CD14-positive monocyte (primary cell): Measurements from ENCODE around the gene SEMA4D. TPM values are rescaled to one million over a fixed set of nuclear protein-coding genes. Genes with fewer than 3 reads are reported as not detected.

Experiments used
- DNase-seq, 3 donors: peaks; one replicate each; pipeline ENCODE4 v3.0.0-alpha.2; 2011 to 2022
- H2AFZ ChIP-seq: 2 replicates; pipeline ENCODE4 v1.6.0; 2012; ENCODE audit warnings: mild to moderate bottlenecking, low read depth, low read length, inconsistent platforms; ENCODE audit not compliant: insufficient read depth, poor library complexity, severe bottlenecking
- H3K27ac ChIP-seq, 2 donors: 1 replicate in 1 of 2; 2 replicates in 1 of 2; pipeline ENCODE4 v1.5.1; 2012 to 2013; ENCODE audit warnings: low read length in 2 of 2, control low read depth in 1 of 2, inconsistent platforms in 1 of 2, low read depth in 1 of 2, mild to moderate bottlenecking in 1 of 2
- H3K27me3 ChIP-seq, 2 donors: one replicate each; pipeline versions ENCODE4 v1.6.0 to v1.6.1; 2011 to 2013; ENCODE audit warnings: low read length in 2 of 2; ENCODE audit not compliant: control insufficient read depth in 2 of 2, insufficient read depth in 2 of 2
- H3K36me3 ChIP-seq, 2 donors: replicated peaks in 1 of 2; 1 replicate in 1 of 2; 2 replicates in 1 of 2; pipeline versions ENCODE4 v1.5.1 to v1.6.1; 2012 to 2013; ENCODE audit warnings: low read length in 2 of 2, control low read depth in 1 of 2, inconsistent platforms in 1 of 2, mild to moderate bottlenecking in 1 of 2; ENCODE audit not compliant: insufficient read depth in 2 of 2, control insufficient read depth in 1 of 2
- H3K4me1 ChIP-seq, 2 donors: 1 replicate in 1 of 2; 2 replicates in 1 of 2; pipeline versions ENCODE4 v1.5.1 to v1.6.1; 2012 to 2013; ENCODE audit warnings: low read length in 2 of 2, control low read depth in 1 of 2, inconsistent platforms in 1 of 2, mild to moderate bottlenecking in 1 of 2, moderate library complexity in 1 of 2; ENCODE audit not compliant: insufficient read depth in 2 of 2, control insufficient read depth in 1 of 2
- H3K4me2 ChIP-seq: replicated peaks from 2 replicates; pipeline ENCODE3; 2012; ENCODE audit warnings: low read length, moderate library complexity, mild to moderate bottlenecking; ENCODE audit not compliant: poor library complexity, severe bottlenecking; ENCODE audit errors: extremely low read depth
- H3K4me3 ChIP-seq, 3 experiments: fragments of 200-600 bp in 1 of 3; sonication (generic) in 1 of 3; replicated peaks in 1 of 3; 1 replicate in 2 of 3; 2 replicates in 1 of 3; pipeline ENCODE4 v1.5.1; 2011 to 2013; ENCODE audit warnings: low read length in 3 of 3, mild to moderate bottlenecking in 3 of 3, control low read depth in 2 of 3, low read depth in 2 of 3, inconsistent platforms in 1 of 3, moderate library complexity in 1 of 3
- H3K79me2 ChIP-seq: 2 replicates; pipeline ENCODE4 v1.6.0; 2012; ENCODE audit warnings: mild to moderate bottlenecking, control low read depth, inconsistent platforms, low read length, moderate library complexity; ENCODE audit not compliant: insufficient read depth
- H3K9ac ChIP-seq: 2 replicates; pipeline ENCODE4 v1.6.0; 2017; ENCODE audit warnings: low read length, mild to moderate bottlenecking; ENCODE audit not compliant: insufficient read depth, poor library complexity, severe bottlenecking
- H3K9me3 ChIP-seq, 2 donors: replicated peaks in 1 of 2; 1 replicate in 1 of 2; 2 replicates in 1 of 2; pipeline versions ENCODE4 v1.5.1 to v1.6.1; 2012 to 2013; ENCODE audit warnings: low read length in 2 of 2, control low read depth in 1 of 2; ENCODE audit not compliant: control insufficient read depth in 1 of 2, insufficient read depth in 1 of 2
- H4K20me1 ChIP-seq: 2 replicates; pipeline ENCODE4 v1.6.0; 2012; ENCODE audit warnings: mild to moderate bottlenecking, low read length, control low read depth, moderate library complexity; ENCODE audit not compliant: insufficient read depth
- H3K27ac Mint-ChIP-seq, 7 donors: one replicate each; pipeline ENCODE4 v1.8.0; 2020; ENCODE audit warnings: mild to moderate bottlenecking in 7 of 7, mixed read lengths in 7 of 7, moderate library complexity in 6 of 7, inconsistent platforms in 2 of 7
- H3K27me3 Mint-ChIP-seq, 3 donors: one replicate each; pipeline ENCODE4 v1.8.0; 2021 to 2022; ENCODE audit warnings: low read depth in 3 of 3, mild to moderate bottlenecking in 3 of 3, mixed read lengths in 3 of 3, moderate library complexity in 3 of 3, inconsistent platforms in 1 of 3
- H3K36me3 Mint-ChIP-seq, 2 donors: one replicate each; pipeline ENCODE4 v1.8.0; 2020; ENCODE audit warnings: mixed read lengths in 2 of 2, inconsistent platforms in 1 of 2, mild to moderate bottlenecking in 1 of 2
- H3K4me1 Mint-ChIP-seq: one replicate; pipeline ENCODE4 v1.8.0; 2020; ENCODE audit warnings: mild to moderate bottlenecking, mixed read lengths
- H3K4me3 Mint-ChIP-seq, 2 donors: one replicate each; pipeline ENCODE4 v1.8.0; 2020; ENCODE audit warnings: mild to moderate bottlenecking in 2 of 2, mixed read lengths in 2 of 2, moderate library complexity in 1 of 2
- H3K9me3 Mint-ChIP-seq, 7 donors: one replicate each; pipeline ENCODE4 v1.8.0; 2020 to 2022; ENCODE audit warnings: mixed read lengths in 7 of 7, mild to moderate bottlenecking in 6 of 7, moderate library complexity in 6 of 7, inconsistent platforms in 2 of 7
- CTCF ChIP-seq: fragments of 200-600 bp; IDR thresholded peaks from one replicate; pipeline ENCODE4 v1.8.0; 2022; ENCODE audit warnings: antibody characterized with exemption, mild to moderate bottlenecking
- WGBS: methylation state at CpG from one replicate; pipeline ENCODE4 v1.1.5; 2013; ENCODE audit warnings: missing lambda C conversion rate; ENCODE audit not compliant: insufficient coverage; 5-methylcytosine and 5-hydroxymethylcytosine counted together
- intact Hi-C, 2 donors: fragments of 100-400 bp; cut with micrococcal nuclease; formaldehyde crosslinking; loops; one replicate each; pipeline versions ENCODE4 v1.15.0 to v1.15.1; 2023
- polyA plus RNA-seq, 3 donors: library from polyadenylated mRNA; depleted of rRNA in 1 of 3; unstranded in 2 of 3; stranded (reverse) in 1 of 3; fragments of 300-500 nt in 2 of 3; fragments of >200 nt in 1 of 3; fragmentation: Illumina TruSeq in 2 of 3; gene quantifications; 1 replicate in 2 of 3; 2 replicates in 1 of 3; pipeline ENCODE4 v1.2.3, GENCODE V29; 2012 to 2021

Gene SEMA4D
- polyA plus RNA-seq, 3 donors = 28.2 to 117 (median 28.6) TPM

- Histone ChIP-seq H3K4me2 (peak overlapping the region; percentile 12), H3K27ac (peak overlapping the region in 1 of 2 donors; percentile 50), H3K27me3 (no peaks in the 10 kb centered on the region), H3K79me2 (peaks cover 92% of the 10 kb centered on the region), H2AFZ (no peak overlapping the region), H3K36me3 (peaks cover 36 to 66% of the 10 kb centered on the region in 2 donors), H3K4me3 (no peak overlapping the region), H4K20me1 (peaks cover 99% of the 10 kb centered on the region), H3K9ac (no peak overlapping the region), H3K4me1 (peaks cover 28 to 34% of the 10 kb centered on the region in 2 donors), H3K9me3 (no peaks in the 10 kb centered on the region)
- no peaks in the 10 kb centered on the region for H3K9me3 Mint-ChIP-seq
- TF ChIP-seq CTCF = no peak
- H3K27ac Mint-ChIP-seq = peak overlapping the region in 3 of 7 donors; percentile 8 to 82 (median 45)
- H3K36me3 Mint-ChIP-seq = peaks cover 60 to 83% of the 10 kb centered on the region in 2 donors
- H3K27me3 Mint-ChIP-seq = peaks cover 0 to 2% (median 0%) of the 10 kb centered on the region in 3 donors
- H3K4me1 Mint-ChIP-seq = peaks cover 48% of the 10 kb centered on the region
- no peak overlapping the region for H3K4me3 Mint-ChIP-seq
- no peak for DNase-seq
- intact Hi-C loops = no loop called here
- WGBS = 96% methylated on average over 13 of the region's 25 CpGs
These were observed 43.2 kb downstream of the SEMA4D start for GRCh38 chr9:89454498-89455355.

- no peak overlapping the region for H3K4me2 ChIP-seq
- intact Hi-C loops = no loop called here
- H3K4me1 ChIP-seq = peaks cover 28 to 34% of the 10 kb centered on the region in 2 donors
- DNase-seq = no peak
- H3K36me3 ChIP-seq = peaks cover 42 to 66% of the 10 kb centered on the region in 2 donors
- peaks cover 64 to 87% of the 10 kb centered on the region in 2 donors for H3K36me3 Mint-ChIP-seq
- H3K4me1 Mint-ChIP-seq = peaks cover 51% of the 10 kb centered on the region
- no peak overlapping the region for H3K9ac ChIP-seq
- H4K20me1 ChIP-seq = peaks cover 99% of the 10 kb centered on the region
- H3K79me2 ChIP-seq = peaks cover 92% of the 10 kb centered on the region
- H2AFZ ChIP-seq = no peak overlapping the region
- WGBS = 96% methylated on average over 10 of the region's 11 CpGs
- H3K4me3 Mint-ChIP-seq = no peak overlapping the region
- no peak overlapping the region for H3K4me3 ChIP-seq
- H3K27ac Mint-ChIP-seq = peak overlapping the region in 3 of 7 donors; percentile 42 to 63 (median 49)
- TF ChIP-seq CTCF = no peak
- no peaks in the 10 kb centered on the region for H3K27me3 ChIP-seq
- H3K9me3 ChIP-seq = no peaks in the 10 kb centered on the region
- H3K27me3 Mint-ChIP-seq = peaks cover 0 to 2% (median under 1%) of the 10 kb centered on the region in 3 donors
- peaks cover 0 to 2% (median 0%) of the 10 kb centered on the region in 7 donors for H3K9me3 Mint-ChIP-seq
- peak overlapping the region in 1 of 2 donors; percentile 26 for H3K27ac ChIP-seq
These were observed 44.5 kb downstream of the SEMA4D start for GRCh38 chr9:89453452-89453851.
